ENCODE results near the gene OR4F15.

Gene OR4F15

GRCh38 chr15:101801048-101801447 is 11.0 kb upstream of the OR4F15 start:
- no peak overlapping the region for H3K4me3 ChIP-seq (ENCODE audit: control insufficient read depth, low read depth, low read length)
- DNase-seq (ENCODE audit: low read depth): no peak
- TF ChIP-seq CTCF (conservative IDR thresholded peaks at IDR 0.05; ENCODE audit: control insufficient read depth, insufficient read depth, low read depth, low read length): no peak

GRCh38 chr15:101803209-101803608 is 8.8 kb upstream of the OR4F15 start, which contains the start of gene OR4F6:
TSS of gene OR4F6 (plus strand) at chr15:101803509. CDS start at chr15:101805720, 2,211 bp downstream.
- DNase-seq (ENCODE audit: low read depth): no peak
- no peak within 1 kb of the TSS for H3K4me3 ChIP-seq (ENCODE audit: control insufficient read depth, low read depth, low read length)

GRCh38 chr15:101803676-101804075 is 8.3 kb upstream of the OR4F15 start:
- no peak for DNase-seq (ENCODE audit: low read depth)
- H3K4me3 ChIP-seq (ENCODE audit: control insufficient read depth, low read depth, low read length): no peak overlapping the region
- TF ChIP-seq CTCF (conservative IDR thresholded peaks at IDR 0.05; ENCODE audit: control insufficient read depth, insufficient read depth, low read depth, low read length): no peak

More at GRCh38 chr15:101803209-101803608, 8.8 kb upstream of the OR4F15 start, which contains the start of gene OR4F6:
- TF ChIP-seq CTCF (conservative IDR thresholded peaks at IDR 0.05; ENCODE audit: control insufficient read depth, insufficient read depth, low read depth, low read length): no peak

- no peak overlapping the region for H3K4me3 ChIP-seq (ENCODE audit: control insufficient read depth, low read depth, low read length)
- TF ChIP-seq CTCF (conservative IDR thresholded peaks at IDR 0.05; ENCODE audit: control insufficient read depth, insufficient read depth, low read depth, low read length): no peak
- no peak for DNase-seq (ENCODE audit: low read depth)
These were observed 7.6 kb upstream of the OR4F15 start for GRCh38 chr15:101804375-101804774.

- no peak for TF ChIP-seq CTCF (conservative IDR thresholded peaks at IDR 0.05; ENCODE audit: control insufficient read depth, insufficient read depth, low read depth, low read length)
- DNase-seq (ENCODE audit: low read depth): no peak
- H3K4me3 ChIP-seq (ENCODE audit: control insufficient read depth, low read depth, low read length): no peak overlapping the region
These were observed 7.1 kb upstream of the OR4F15 start for GRCh38 chr15:101804941-101805340.

GRCh38 chr15:101805605-101806345 is 6.2 kb upstream of the OR4F15 start:
- no peak for DNase-seq (ENCODE audit: low read depth)
- H3K4me3 ChIP-seq (ENCODE audit: control insufficient read depth, low read depth, low read length): no peak overlapping the region
- TF ChIP-seq CTCF (conservative IDR thresholded peaks at IDR 0.05; ENCODE audit: control insufficient read depth, insufficient read depth, low read depth, low read length): no peak
